Rectal smooth muscle tissue (tissue), 1 donor: ENCODE measurements around the gene ITGA5.

Experiments
- H3K27ac ChIP-seq: one replicate; pipeline ENCODE4 v1.7.0; 2013; ENCODE audit warnings: low read depth, low read length, inconsistent platforms
- H3K27me3 ChIP-seq: one replicate; pipeline ENCODE4 v1.7.0; 2013; ENCODE audit warnings: low read length; ENCODE audit not compliant: control insufficient read depth, insufficient read depth
- H3K36me3 ChIP-seq: one replicate; pipeline ENCODE4 v1.7.0; 2013; ENCODE audit warnings: low read length; ENCODE audit not compliant: control insufficient read depth, insufficient read depth
- H3K4me1 ChIP-seq: one replicate; pipeline ENCODE4 v1.7.0; 2013; ENCODE audit warnings: low read length; ENCODE audit not compliant: control insufficient read depth, insufficient read depth
- H3K4me3 ChIP-seq: one replicate; pipeline ENCODE4 v1.7.0; 2013; ENCODE audit warnings: low read length
- H3K9ac ChIP-seq: one replicate; pipeline ENCODE4 v1.7.0; 2013; ENCODE audit warnings: low read length

ITGA5 gene

DNA sequence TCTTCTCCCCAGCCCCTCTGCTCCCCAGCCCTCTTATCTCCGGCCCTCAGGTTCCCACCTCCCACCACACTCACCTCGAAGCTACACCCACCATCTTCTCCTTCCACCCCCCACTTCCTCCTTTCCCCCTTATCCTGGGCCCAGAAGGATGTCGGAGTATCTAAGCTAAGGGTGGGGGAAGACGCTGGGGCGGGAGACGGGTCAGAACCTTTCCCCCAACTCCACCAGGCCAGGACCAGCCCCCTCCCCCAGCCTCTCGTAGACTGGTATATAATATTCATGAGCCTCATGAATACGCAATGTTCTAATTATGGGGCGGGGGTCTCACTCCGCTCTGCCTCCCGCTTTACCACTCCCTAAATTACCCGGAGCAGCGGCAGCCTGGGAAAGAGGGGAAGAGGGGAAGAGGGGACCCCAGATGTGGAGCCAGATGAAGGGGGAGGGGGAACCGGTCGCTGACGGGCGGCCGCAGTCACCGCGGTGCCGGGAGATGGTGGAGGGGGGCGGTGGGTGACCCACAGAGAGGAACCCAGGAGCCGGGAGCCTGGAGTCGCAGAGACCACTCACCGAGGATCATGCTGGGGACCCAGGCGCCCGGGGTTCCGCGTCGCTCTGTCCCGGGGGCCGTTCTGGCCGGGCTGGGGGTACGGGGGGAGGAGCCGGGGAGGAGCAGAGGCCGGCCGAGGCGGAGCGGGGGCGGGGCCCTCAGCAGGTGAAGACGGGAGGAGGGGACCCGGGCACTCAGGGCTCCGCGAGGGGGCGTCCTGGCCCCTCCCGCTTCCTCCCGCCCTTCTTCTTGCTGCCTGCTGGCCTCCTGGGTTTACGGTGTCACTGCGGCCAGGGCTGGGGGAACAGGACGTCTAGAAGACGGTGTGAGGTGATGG lies 28.2 kb downstream of the ITGA5 start:
- Histone ChIP-seq H3K4me3 (peak overlapping the region; percentile 38), H3K4me1 (no peaks in the 10 kb centered on the region), H3K27ac (peak overlapping the region; percentile 6), H3K9ac (no peak overlapping the region), H3K27me3 (no peaks in the 10 kb centered on the region), H3K36me3 (peaks cover 11% of the 10 kb centered on the region)

DNA sequence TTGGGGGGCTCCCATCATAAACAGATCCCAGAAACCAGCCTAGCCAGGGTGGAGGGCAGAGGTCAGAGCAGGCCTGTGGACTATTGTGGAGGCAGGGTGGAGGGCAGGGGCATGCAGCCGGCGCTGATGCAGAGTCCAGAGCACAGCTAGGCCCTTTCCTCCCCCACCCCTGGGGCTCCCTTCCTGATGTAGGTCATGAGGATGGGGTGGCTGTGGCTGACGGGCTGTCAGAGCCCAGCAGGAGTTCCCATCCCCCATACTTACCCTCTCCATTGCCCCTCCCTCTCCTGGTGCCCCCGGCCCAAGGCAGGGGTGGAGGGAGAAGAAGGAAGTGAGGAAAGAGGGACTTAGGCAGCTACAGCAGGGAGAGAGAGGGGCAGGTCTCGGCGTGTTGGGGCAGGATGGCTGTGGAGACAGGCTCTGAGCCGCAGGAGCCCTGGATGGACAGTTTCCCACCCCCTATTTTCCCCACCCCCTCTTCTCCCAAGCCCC lies 28.8 kb downstream of the ITGA5 start:
- H3K27ac ChIP-seq: no peak overlapping the region
- no peak overlapping the region for H3K4me3 ChIP-seq
- peaks cover 9% of the 10 kb centered on the region for H3K36me3 ChIP-seq
- H3K4me1 ChIP-seq: no peaks in the 10 kb centered on the region
- H3K27me3 ChIP-seq: no peaks in the 10 kb centered on the region
- H3K9ac ChIP-seq: no peak overlapping the region

DNA sequence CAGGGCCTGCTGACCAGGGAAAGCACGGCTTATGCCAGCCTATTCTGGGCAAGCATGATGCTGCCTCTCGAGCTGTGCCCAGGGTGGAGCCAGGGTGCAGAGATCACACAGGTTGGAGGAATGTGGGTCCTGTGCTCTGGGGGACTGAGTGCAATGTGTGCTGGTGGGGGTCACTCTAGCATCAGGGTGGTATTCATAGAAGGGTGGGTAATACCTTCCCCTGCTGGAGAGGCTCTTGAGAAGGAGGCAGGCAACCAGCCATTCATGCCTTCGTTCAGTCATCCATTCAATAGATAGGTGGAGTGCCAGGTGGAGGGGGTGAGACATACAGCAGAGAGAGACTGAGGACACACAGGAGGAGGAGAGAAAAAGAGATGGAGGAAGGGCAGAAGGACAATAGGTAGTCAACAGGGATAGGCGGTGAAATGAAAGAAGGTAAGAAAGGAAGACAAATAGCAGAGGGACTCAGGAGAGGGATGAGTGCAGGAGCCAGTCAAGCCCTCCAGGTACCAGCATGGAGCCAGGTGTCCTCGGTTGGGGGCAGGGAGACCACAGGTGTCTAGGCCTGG lies 29.4 kb downstream of the ITGA5 start:
- H3K4me1 ChIP-seq: no peaks in the 10 kb centered on the region
- no peak overlapping the region for H3K9ac ChIP-seq
- peaks cover 4% of the 10 kb centered on the region for H3K36me3 ChIP-seq
- H3K4me3 ChIP-seq: no peak overlapping the region
- no peaks in the 10 kb centered on the region for H3K27me3 ChIP-seq
- H3K27ac ChIP-seq: no peak overlapping the region

DNA sequence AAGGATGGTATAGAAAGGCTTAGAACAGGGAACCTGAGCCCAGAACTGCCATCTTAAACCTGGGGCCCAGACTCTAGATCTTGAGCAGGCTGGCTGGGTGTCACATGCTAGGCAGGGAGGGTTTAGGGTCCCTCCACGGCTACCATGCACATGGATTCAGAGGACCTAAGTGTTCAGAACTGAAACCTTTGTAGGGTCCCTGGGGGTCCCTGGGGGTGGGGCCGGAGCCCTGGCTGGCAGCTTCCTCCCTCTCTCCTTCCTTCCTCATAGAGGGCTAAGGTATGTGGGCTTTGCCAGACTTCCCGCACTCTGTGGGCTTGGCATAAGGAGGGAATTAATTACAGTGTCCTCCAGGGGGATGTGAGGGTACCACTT lies 29.9 kb downstream of the ITGA5 start:
- no peak overlapping the region for H3K4me3 ChIP-seq
- H3K27me3 ChIP-seq: no peaks in the 10 kb centered on the region
- H3K36me3 ChIP-seq: peaks cover under 1% of the 10 kb centered on the region
- no peaks in the 10 kb centered on the region for H3K4me1 ChIP-seq
- no peak overlapping the region for H3K27ac ChIP-seq
- no peak overlapping the region for H3K9ac ChIP-seq

DNA sequence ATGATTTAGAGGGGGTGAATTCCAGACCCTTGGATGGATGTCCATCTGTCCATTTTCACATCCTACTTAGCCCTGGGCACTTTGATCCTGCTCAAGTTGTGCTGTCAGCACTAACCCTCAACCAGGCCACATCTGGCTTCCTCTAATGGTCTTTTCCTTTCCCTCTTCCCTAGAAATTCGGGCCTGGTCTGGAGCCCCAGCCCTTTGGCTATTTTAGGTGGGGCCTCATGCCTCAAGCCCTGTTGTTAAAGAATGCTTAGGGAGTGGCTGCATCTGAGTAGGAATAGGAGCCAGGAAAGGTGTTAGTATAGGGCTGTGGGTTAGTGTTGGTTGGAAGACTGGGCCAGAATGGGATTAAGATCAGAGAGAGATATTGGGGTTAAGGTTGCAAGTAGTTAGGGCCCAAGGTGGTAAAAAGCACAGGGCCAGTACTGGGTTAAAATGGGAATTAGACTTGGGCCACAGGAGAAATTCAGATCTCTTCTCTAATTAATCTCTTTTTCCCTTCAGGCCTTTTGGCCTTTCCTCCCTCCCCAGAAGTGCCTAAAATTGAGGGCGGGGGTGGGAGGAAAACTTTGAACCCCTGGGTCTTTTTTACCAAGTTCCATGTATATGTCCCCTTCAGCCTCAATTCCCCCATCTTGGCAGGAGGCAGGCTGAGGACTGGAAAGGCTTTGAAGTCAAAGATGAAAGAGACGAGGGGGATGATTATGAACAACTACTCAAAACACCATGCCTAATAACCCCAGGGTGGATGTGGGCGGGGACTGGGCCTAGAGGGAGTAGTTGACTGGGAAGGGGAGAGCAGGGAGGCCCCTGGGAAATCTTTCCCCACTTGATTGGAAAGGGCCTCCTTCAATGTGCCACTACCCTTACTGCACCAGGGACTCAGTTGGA lies 30.6 kb downstream of the ITGA5 start:
- H3K4me1 ChIP-seq: no peaks in the 10 kb centered on the region
- H3K4me3 ChIP-seq: no peak overlapping the region
- no peak overlapping the region for H3K27ac ChIP-seq
- H3K27me3 ChIP-seq: no peaks in the 10 kb centered on the region
- no peak overlapping the region for H3K9ac ChIP-seq
- no peaks in the 10 kb centered on the region for H3K36me3 ChIP-seq

DNA sequence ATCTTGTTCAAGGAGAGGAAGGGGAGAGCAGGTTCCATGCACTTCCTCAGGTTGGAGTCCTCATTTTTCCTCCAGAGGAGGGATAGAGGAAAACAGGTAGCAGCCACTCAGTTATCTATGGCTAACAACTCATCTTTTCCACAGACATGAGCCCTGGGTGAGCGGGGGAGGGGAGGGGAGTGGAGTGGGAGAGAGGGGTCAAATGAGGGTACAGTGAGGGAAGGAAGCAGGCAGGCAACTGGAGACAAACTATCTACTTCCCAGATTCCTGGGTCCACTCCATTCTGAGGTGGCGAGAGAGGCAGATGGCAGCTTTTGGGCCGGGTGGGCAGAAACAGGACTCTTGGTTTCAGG lies 32.0 kb downstream of the ITGA5 start:
- Histone ChIP-seq H3K36me3 (no peaks in the 10 kb centered on the region), H3K4me1 (no peaks in the 10 kb centered on the region), H3K27ac (no peak overlapping the region), H3K4me3 (no peak overlapping the region), H3K27me3 (no peaks in the 10 kb centered on the region), H3K9ac (no peak overlapping the region)

DNA sequence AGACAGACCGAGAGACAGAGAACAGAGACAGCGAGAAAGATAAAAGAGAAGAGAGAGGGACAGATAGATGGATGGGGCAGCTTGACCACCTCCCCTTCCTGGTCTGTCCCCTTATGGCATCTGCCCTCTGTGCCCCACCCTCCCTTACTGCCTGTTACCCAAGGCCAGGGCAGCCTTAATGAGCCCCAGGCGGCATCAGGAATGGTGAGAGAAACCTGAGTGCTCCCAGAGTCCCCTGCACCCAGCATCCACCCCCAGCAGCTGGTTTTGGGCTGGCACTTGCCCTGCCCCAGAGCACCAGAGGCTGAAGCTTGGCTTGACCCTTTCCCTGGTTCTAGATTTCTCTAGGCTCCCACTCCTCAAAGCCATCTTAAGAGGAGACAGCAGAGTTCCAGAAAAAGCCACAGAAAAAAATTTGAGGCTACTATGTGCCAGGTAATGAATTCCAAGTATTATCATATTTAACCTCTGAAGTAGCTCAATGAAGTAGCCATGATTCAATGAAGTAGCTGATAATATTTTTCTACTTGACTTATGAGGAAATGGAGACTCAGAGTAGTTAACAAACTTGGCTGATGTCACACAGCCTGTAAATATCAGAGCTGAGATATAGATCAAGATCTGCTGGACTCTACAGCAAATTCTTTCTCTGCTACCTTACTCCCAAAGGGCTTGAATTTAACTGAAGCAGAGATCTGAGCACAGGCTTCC lies 32.5 kb downstream of the ITGA5 start:
- Histone ChIP-seq H3K27me3 (no peaks in the 10 kb centered on the region), H3K27ac (no peak overlapping the region), H3K36me3 (no peaks in the 10 kb centered on the region), H3K4me3 (no peak overlapping the region), H3K4me1 (no peaks in the 10 kb centered on the region), H3K9ac (no peak overlapping the region)

DNA sequence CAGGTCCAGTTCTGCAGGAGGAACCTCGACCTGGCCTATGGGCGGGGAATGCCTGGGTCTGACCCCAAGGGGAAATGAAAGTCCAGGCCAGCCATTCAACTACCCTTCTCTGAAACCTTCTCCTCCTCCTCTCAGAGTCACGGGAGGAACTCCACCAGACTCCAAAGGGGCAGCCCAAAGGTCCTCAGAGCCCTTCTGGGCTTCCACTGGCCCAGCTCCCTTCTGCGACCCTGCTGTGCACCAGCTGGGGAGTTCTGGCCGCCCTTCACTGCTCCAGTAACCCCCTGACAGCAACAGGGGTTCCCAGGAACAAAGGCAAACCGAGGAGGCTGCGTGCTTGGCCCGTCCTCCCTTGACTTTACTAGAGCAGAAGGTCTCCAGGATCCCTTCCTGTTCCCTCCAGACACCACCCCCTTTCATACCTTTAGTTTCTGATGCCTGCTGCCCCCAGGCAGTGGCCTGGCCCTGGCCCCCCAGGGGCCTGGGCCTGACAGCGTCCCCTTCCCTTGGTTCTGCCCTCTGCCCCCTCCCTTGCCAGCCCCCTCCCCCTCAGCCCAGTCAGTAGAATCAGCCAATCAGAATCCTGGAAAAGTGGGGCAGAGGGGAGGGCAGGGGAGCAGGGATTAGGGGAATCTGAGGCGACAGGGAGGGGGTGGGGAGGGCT lies 33.7 kb downstream of the ITGA5 start:
- Histone ChIP-seq H3K4me1 (no peaks in the 10 kb centered on the region), H3K9ac (no peak overlapping the region)

DNA sequence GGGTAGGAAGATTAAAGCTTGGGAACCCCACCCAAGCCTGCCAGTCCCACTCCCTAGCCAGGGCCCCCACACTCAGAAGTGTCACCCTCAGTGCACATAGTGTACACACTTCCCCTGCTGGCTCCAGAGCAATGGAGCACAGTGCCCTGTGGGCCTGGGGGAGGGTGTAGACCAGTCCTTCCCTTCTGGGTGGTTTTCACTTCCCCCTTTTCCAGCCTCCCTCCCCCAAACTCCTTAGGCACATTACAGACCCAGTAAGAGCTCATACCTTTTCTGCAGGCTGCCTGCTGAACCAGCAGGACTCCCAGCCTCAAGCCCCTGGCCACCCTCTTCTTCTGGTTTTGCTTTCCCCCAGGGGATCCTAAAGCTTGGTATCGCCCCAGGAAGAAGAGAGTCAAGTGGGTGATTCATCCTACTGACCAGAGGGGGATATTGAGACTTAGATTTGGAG lies 34.5 kb downstream of the ITGA5 start, which contains the start of gene ZNF385A:
TSS of gene ZNF385A (minus strand) at position 143 of the 451 bp plus-strand sequence. CDS start 219 bp downstream, outside the sequence.
- H3K36me3 ChIP-seq: no peaks in the 10 kb centered on the region
- no peak within 1 kb of the TSS for H3K9ac ChIP-seq
- no peaks in the 10 kb centered on the region for H3K4me1 ChIP-seq
- no peak within 1 kb of the TSS for H3K27ac ChIP-seq
- peak within 1 kb of the TSS; percentile 1 for H3K4me3 ChIP-seq
- H3K27me3 ChIP-seq: no peaks in the 10 kb centered on the region

More for the DNA sequence above, 33.7 kb downstream of the ITGA5 start:
- Histone ChIP-seq H3K4me3 (no peak overlapping the region), H3K36me3 (no peaks in the 10 kb centered on the region), H3K27me3 (no peaks in the 10 kb centered on the region), H3K27ac (no peak overlapping the region)

DNA sequence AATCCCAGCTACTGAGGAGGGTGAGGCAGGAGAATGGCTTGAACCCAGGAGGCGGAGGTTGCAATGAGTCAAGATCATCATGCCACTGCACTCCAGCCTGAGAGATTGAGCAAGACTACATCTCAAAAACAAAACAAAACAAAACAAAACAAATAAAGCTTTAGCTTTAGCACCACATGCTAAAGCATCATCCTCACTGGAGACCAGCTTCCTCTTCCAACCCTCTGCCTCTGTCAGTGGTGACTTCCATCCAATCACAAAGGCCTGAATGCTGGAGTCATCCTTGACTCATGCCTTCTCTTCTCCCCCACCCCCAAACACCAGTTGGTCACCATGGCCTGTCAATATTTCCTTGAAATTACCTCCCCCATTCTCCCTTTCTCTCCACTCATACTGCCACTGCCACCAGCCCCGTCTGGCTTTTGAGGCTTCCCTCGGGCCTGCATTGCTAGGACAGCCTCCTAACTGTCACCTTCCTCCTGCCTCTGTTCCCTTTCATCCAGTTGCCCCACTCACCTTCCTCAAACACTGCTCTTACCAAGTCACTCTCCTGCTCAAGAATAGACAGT lies 35.9 kb downstream of the ITGA5 start:
- H3K9ac ChIP-seq: no peak overlapping the region
- H3K27ac ChIP-seq: no peak overlapping the region
- no peaks in the 10 kb centered on the region for H3K36me3 ChIP-seq
- H3K4me1 ChIP-seq: peaks cover 3% of the 10 kb centered on the region
- no peak overlapping the region for H3K4me3 ChIP-seq
- H3K27me3 ChIP-seq: no peaks in the 10 kb centered on the region

DNA sequence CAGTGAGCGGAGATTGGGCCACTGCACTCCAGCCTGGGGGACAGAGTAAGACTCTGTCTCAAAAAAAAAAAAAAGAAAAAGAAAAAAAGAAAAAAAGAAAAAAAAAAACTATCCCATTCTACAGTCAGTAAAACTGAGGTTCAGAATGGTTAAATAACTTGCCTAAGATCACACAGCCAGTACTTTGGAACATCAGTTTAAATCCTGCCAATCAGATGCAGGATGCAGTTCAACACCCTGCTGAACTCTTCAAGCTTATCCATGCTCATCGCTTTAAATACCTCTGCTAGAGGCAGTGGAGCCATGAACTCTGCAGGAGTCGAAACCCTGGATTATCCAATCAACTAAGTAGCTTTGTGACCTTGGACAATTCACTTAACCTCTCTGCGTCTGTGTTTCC lies 37.9 kb downstream of the ITGA5 start:
- Histone ChIP-seq H3K4me1 (peaks cover 3% of the 10 kb centered on the region), H3K27ac (no peak overlapping the region)

More for the DNA sequence above, 37.9 kb downstream of the ITGA5 start:
- Histone ChIP-seq H3K27me3 (no peaks in the 10 kb centered on the region), H3K9ac (no peak overlapping the region), H3K4me3 (no peak overlapping the region), H3K36me3 (no peaks in the 10 kb centered on the region)
